ENCODE results near the gene SNRNP70.

The SNRNP70 gene

GRCh38 chr19:49114630-49115363, 29.5 kb downstream of the SNRNP70 start:
- DNase-seq (ENCODE audit: low read depth): no peak
- H3K4me3 ChIP-seq (ENCODE audit: low read length): peak overlapping the region; percentile 64
- TF ChIP-seq, protein P1, sequence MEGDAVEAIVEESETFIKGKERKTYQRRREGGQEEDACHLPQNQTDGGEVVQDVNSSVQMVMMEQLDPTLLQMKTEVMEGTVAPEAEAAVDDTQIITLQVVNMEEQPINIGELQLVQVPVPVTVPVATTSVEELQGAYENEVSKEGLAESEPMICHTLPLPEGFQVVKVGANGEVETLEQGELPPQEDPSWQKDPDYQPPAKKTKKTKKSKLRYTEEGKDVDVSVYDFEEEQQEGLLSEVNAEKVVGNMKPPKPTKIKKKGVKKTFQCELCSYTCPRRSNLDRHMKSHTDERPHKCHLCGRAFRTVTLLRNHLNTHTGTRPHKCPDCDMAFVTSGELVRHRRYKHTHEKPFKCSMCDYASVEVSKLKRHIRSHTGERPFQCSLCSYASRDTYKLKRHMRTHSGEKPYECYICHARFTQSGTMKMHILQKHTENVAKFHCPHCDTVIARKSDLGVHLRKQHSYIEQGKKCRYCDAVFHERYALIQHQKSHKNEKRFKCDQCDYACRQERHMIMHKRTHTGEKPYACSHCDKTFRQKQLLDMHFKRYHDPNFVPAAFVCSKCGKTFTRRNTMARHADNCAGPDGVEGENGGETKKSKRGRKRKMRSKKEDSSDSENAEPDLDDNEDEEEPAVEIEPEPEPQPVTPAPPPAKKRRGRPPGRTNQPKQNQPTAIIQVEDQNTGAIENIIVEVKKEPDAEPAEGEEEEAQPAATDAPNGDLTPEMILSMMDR (conservative IDR thresholded peaks at IDR 0.05; ENCODE audit: low read depth, low read length): no peak

- no peak overlapping the region for H3K4me3 ChIP-seq (ENCODE audit: low read length)
- TF ChIP-seq, protein P1 (conservative IDR thresholded peaks at IDR 0.05; ENCODE audit: low read depth, low read length): no peak
- no peak for DNase-seq (ENCODE audit: low read depth)
Observed at GRCh38 chr19:49116544-49116943, 31.3 kb downstream of the SNRNP70 start.

- TF ChIP-seq, protein P1 (conservative IDR thresholded peaks at IDR 0.05; ENCODE audit: low read depth, low read length): no peak
- no peak for DNase-seq (ENCODE audit: low read depth)
- H3K4me3 ChIP-seq (ENCODE audit: low read length): peak overlapping the region; percentile 69
Observed at GRCh38 chr19:49117677-49118564, 32.7 kb downstream of the SNRNP70 start.

- peak within 1 kb of the TSS; percentile 69 for H3K4me3 ChIP-seq (ENCODE audit: low read length)
- TF ChIP-seq, protein P1 (conservative IDR thresholded peaks at IDR 0.05; ENCODE audit: low read depth, low read length): no peak
- DNase-seq (ENCODE audit: low read depth): peak; percentile 66
Observed at GRCh38 chr19:49118565-49119410, 33.5 kb downstream of the SNRNP70 start, which contains the start of gene C19orf73. C19orf73 (minus strand) TSS chr19:49119143; CDS start chr19:49119022, 121 bp downstream.

- TF ChIP-seq, protein P1 (conservative IDR thresholded peaks at IDR 0.05; ENCODE audit: low read depth, low read length): no peak
- no peak for DNase-seq (ENCODE audit: low read depth)
- peak within 1 kb of the TSS; percentile 69 for H3K4me3 ChIP-seq (ENCODE audit: low read length)
Observed at GRCh38 chr19:49119411-49120324, 34.4 kb downstream of the SNRNP70 start, which contains the start of gene PPFIA3. PPFIA3 (plus strand) TSS chr19:49119544; CDS start chr19:49127874, 8,330 bp downstream.

- TF ChIP-seq, protein P1 (conservative IDR thresholded peaks at IDR 0.05; ENCODE audit: low read depth, low read length): no peak
- no peak for DNase-seq (ENCODE audit: low read depth)
- H3K4me3 ChIP-seq (ENCODE audit: low read length): no peak overlapping the region
Observed at GRCh38 chr19:49120325-49120683, 35.1 kb downstream of the SNRNP70 start.

Measured in retinal pigment epithelial cell (primary cell).